Stimulated activated CD4-positive, alpha-beta T cell treated with anti-CD3 and anti-CD28 coated beads, Interleukin-1b, Interleukin-23, amount 100 ng/mL, for 24 hours (primary cell): ENCODE results near the gene GPR132.
"Not testable (repeated sequence)": the region's sequence is repeated elsewhere in the genome, so short reads cannot be mapped to it uniquely, and the experiment has no call there.

Experiments
- DNase-seq, 4 experiments: peaks; one replicate each; pipeline ENCODE4 v3.0.0-alpha.2; 2020; ENCODE audit warnings: low read depth in 4 of 4, low spot score in 1 of 4

Gene GPR132

GRCh38 chr14:105045710-105046326 lies 19.4 kb downstream of the GPR132 start:
- peak; percentile 86 to 93 (median 88) for DNase-seq

GRCh38 chr14:105043641-105044040 lies 21.6 kb downstream of the GPR132 start:
- no peak for DNase-seq

- no peak for DNase-seq
Measured at GRCh38 chr14:105042813-105043212, 22.4 kb downstream of the GPR132 start.

- DNase-seq: no peak
Measured at GRCh38 chr14:105041841-105042765, 23.1 kb downstream of the GPR132 start.

- no peak for DNase-seq
Measured at GRCh38 chr14:105039458-105040205, 25.6 kb downstream of the GPR132 start.

GRCh38 chr14:105035616-105036015 lies 29.6 kb downstream of the GPR132 start:
- not testable (repeated sequence) for DNase-seq

- DNase-seq: no peak
Measured at GRCh38 chr14:105034315-105035039, 30.8 kb downstream of the GPR132 start.

- DNase-seq: not testable (repeated sequence)
Measured at GRCh38 chr14:105033412-105033900, 31.8 kb downstream of the GPR132 start.

GRCh38 chr14:105032451-105032901 lies 32.8 kb downstream of the GPR132 start:
- not testable (repeated sequence) for DNase-seq

GRCh38 chr14:105030836-105031396 lies 34.3 kb downstream of the GPR132 start:
- DNase-seq: no peak

GRCh38 chr14:105030194-105030593 lies 35.0 kb downstream of the GPR132 start:
- no peak for DNase-seq

GRCh38 chr14:105029402-105029801 lies 35.8 kb downstream of the GPR132 start:
- no peak for DNase-seq

- no peak for DNase-seq
Measured at GRCh38 chr14:105028251-105028927, 36.8 kb downstream of the GPR132 start.

- not testable (repeated sequence) for DNase-seq
Measured at GRCh38 chr14:105027718-105028117, 37.5 kb downstream of the GPR132 start.

GRCh38 chr14:105026802-105027563 lies 38.2 kb downstream of the GPR132 start:
- DNase-seq: no peak

- DNase-seq: no peak
Measured at GRCh38 chr14:105026033-105026785, 39.0 kb downstream of the GPR132 start.

- DNase-seq: no peak
Measured at GRCh38 chr14:105025429-105025828, 39.8 kb downstream of the GPR132 start.

- no peak for DNase-seq
Measured at GRCh38 chr14:105023791-105024480, 41.3 kb downstream of the GPR132 start.
